ENCODE results near the gene AP1B1. TPM values are rescaled to one million over a fixed set of nuclear protein-coding genes. Genes with fewer than 3 reads are reported as not detected.

The AP1B1 gene
- total and polyA plus RNA-seq, 8 donors = 32.5 to 99.1 (median 36.1) TPM

DNA sequence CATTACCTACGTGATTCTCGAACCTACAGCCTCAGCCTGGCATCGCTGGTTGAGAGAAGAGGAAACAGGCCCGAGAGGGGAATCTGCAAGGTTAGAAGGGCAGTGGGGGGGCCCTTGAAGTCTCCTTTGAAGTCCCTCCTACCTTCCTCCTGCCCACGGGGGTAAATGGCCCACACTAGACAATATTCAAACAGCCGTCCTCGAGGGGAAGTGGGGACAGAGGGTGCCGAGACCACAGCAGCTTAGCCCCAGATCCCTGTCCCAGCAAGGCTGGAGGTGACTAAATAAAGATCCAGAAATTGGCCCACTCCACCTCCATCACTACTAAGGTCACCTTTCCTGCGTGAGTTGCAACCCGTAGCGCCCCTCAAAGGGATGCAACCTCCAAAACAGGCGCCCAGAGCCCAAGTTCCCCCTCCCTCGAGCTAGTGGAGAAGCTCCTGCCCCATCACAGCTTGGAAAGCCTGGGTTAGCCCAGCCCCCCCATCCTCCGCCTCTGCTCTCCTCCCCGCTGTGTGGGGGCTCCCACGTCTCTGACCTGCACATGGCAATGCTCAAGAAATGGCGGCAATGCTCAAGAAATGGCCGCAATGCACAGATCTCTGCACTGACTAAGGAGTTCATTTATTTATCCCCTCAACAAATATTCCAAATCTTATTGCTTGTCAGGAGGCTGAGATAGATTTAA is 72.1 kb downstream of the AP1B1 start:
- DNase-seq = peak in 1 of 4 donors; percentile 40
- no peak overlapping the region for H3K27ac ChIP-seq
- intact Hi-C loops (cut with DNase I) = no loop called here
- H3K27me3 ChIP-seq = peaks cover 35 to 50% of the 10 kb centered on the region in 2 donors
- no peak overlapping the region for H3K4me3 ChIP-seq
- TF ChIP-seq, protein P1, sequence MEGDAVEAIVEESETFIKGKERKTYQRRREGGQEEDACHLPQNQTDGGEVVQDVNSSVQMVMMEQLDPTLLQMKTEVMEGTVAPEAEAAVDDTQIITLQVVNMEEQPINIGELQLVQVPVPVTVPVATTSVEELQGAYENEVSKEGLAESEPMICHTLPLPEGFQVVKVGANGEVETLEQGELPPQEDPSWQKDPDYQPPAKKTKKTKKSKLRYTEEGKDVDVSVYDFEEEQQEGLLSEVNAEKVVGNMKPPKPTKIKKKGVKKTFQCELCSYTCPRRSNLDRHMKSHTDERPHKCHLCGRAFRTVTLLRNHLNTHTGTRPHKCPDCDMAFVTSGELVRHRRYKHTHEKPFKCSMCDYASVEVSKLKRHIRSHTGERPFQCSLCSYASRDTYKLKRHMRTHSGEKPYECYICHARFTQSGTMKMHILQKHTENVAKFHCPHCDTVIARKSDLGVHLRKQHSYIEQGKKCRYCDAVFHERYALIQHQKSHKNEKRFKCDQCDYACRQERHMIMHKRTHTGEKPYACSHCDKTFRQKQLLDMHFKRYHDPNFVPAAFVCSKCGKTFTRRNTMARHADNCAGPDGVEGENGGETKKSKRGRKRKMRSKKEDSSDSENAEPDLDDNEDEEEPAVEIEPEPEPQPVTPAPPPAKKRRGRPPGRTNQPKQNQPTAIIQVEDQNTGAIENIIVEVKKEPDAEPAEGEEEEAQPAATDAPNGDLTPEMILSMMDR (IDR thresholded peaks at IDR 0.05) = no peak
- peaks cover 22 to 43% of the 10 kb centered on the region in 2 donors for H3K4me1 ChIP-seq
- peaks cover 0 to 11% of the 10 kb centered on the region in 2 donors for H3K36me3 ChIP-seq
- ATAC-seq = no peak
- H3K9me3 ChIP-seq = no peaks in the 10 kb centered on the region

DNA sequence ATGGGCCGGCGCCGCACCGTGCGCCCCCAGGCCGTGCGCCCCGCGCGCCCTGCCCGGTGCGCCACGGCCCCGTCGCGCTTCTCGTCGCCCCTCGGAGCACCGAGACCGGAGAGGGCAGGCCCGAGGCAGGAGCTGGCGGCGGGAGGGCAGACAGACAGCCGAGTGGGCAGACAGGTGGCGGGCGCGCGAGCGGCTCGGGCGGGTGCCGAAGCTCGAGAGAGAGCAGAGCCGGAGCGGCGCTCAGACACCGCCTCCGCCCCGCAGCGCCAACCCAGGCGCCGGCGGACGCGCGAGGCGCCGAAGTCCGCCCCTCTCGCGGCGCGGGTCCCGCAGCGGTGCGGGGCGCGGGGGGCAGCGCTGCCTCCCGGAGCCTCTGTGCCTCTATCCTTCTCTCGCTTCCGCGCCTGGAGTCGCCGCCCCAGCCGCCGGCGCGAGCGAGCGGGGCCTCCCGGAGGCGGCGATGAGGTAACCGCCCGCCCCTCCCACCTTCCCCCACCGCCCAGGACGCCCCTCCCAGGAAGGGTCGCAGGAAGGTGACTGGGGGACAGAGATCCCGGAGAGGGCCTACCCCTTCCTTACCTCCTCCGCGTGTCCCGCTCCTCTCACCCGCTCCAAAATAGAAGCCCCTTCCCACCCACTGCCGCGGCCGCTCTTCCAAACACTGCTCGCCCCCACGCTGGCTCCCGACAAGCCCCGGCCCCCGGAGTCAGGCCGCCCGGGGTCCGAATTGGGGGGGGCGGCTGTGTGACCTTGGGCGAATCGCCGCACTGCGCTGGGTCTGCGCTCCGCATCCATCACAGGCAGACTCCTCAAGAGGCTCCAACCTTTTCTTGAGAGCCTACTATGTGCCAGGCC is 72.9 kb downstream of the AP1B1 start, which contains the start of gene RASL10A:
TSS of gene RASL10A (minus strand) at position 412 of the 855 bp plus-strand sequence. CDS start 451 bp downstream, outside the sequence.
- no peaks in the 10 kb centered on the region for H3K9me3 ChIP-seq
- peak in 1 of 4 donors; percentile 77 for DNase-seq
- H3K27me3 ChIP-seq = peaks cover 35 to 53% of the 10 kb centered on the region in 2 donors
- TF ChIP-seq, protein P1 (IDR thresholded peaks at IDR 0.05) = no peak
- H3K4me1 ChIP-seq = peaks cover 29 to 51% of the 10 kb centered on the region in 2 donors
- H3K36me3 ChIP-seq = peaks cover 0 to 11% of the 10 kb centered on the region in 2 donors
- intact Hi-C loops (cut with DNase I) = no loop called here
- H3K27ac ChIP-seq = no peak within 1 kb of the TSS
- no peak for ATAC-seq
- H3K4me3 ChIP-seq = peak within 1 kb of the TSS; percentile 11 to 26

DNA sequence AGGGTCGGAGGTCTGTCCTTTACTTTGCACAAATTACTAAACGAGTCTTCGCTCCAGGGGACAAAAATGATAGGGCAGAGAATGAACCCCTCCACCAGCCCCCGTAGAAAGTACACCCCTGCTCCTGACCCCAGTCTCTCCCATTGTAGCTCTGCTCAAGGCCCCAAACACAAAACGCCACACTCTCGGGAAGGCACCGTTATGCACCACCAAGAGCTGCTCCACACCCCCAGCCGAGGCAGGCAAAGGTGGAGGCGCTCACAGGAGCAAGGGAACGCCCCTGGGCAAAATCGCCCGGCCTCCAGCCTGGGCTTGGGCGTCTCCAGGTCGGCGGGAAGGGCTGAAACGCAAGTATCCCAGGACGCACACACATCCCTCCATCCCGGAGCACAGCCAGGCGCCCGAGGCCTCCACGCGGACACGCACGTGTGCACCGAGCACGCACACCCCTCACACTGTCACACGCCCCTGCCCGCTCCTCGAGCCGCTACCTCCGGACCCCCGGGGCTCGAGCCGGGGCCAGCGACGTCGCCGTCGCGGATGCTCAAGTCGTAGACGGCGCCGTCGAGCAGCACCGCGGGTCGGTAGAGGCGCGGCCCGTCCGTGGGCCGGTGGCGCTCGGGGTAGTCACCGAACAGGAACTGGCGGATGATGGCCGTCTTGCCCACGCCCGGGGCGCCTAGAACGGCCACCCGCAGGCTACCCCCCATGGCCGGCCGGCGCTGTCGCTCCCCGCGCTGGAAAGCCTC is 73.7 kb downstream of the AP1B1 start:
- Histone ChIP-seq H3K4me3 (peak overlapping the region; percentile 11 to 26), H3K9me3 (no peaks in the 10 kb centered on the region), H3K4me1 (peaks cover 35 to 59% of the 10 kb centered on the region in 2 donors), H3K27ac (no peak overlapping the region), H3K36me3 (peaks cover 0 to 11% of the 10 kb centered on the region in 2 donors), H3K27me3 (peaks cover 35 to 53% of the 10 kb centered on the region in 2 donors)
- peak in 1 of 4 donors; percentile 74 for DNase-seq
- ATAC-seq = no peak
- intact Hi-C loops (cut with DNase I) = no loop called here
- TF ChIP-seq, protein P1 (IDR thresholded peaks at IDR 0.05) = no peak

- peaks cover 0 to 11% of the 10 kb centered on the region in 2 donors for H3K36me3 ChIP-seq
- no peak for ATAC-seq
- no peak overlapping the region for H3K27ac ChIP-seq
- H3K4me3 ChIP-seq = no peak overlapping the region
- intact Hi-C loops (cut with DNase I) = no loop called here
- TF ChIP-seq, protein P1 (IDR thresholded peaks at IDR 0.05) = no peak
- peaks cover 35 to 53% of the 10 kb centered on the region in 2 donors for H3K27me3 ChIP-seq
- no peaks in the 10 kb centered on the region for H3K9me3 ChIP-seq
- peak in 1 of 4 donors; percentile 78 for DNase-seq
- peaks cover 44 to 68% of the 10 kb centered on the region in 2 donors for H3K4me1 ChIP-seq
These were observed 74.5 kb downstream of the AP1B1 start for GRCh38 chr22:29313576-29314466.
